Naive B cell (primary cell): Measurements from ENCODE around the gene MARCHF7. TPM values are rescaled to one million over a fixed set of nuclear protein-coding genes. Genes with fewer than 3 reads are reported as not detected.
A peak's percentile ranks its signal among the peaks of the same experiment; 100 is the strongest.
"Not testable (repeated sequence)": the region's sequence is repeated elsewhere in the genome, so short reads cannot be mapped to it uniquely, and the experiment has no call there.

Source experiments
- ATAC-seq, 2 donors: fragments of 150-1000 bp; cut with Tn5 transposase; 2 replicates each; pipeline ENCODE4 v1.10.0; 2021; ENCODE audit warnings: low read depth in 2 of 2, mild to moderate bottlenecking in 2 of 2, moderate library complexity in 2 of 2
- DNase-seq: peaks from one replicate; pipeline ENCODE4 v3.0.0; 2022
- H3K27ac Mint-ChIP-seq, 6 donors: one replicate each; pipeline ENCODE4 v1.8.0; 2020 to 2022; ENCODE audit warnings: mild to moderate bottlenecking in 6 of 6, mixed read lengths in 6 of 6, moderate library complexity in 5 of 6, inconsistent platforms in 2 of 6
- H3K27me3 Mint-ChIP-seq, 3 donors: one replicate each; pipeline ENCODE4 v1.8.0; 2021 to 2022; ENCODE audit warnings: mixed read lengths in 3 of 3, mild to moderate bottlenecking in 1 of 3
- H3K36me3 Mint-ChIP-seq, 2 donors: one replicate each; pipeline ENCODE4 v1.8.0; 2020 to 2022; ENCODE audit warnings: mixed read lengths in 2 of 2, inconsistent platforms in 1 of 2, mild to moderate bottlenecking in 1 of 2
- H3K4me1 Mint-ChIP-seq, 3 donors: one replicate each; pipeline ENCODE4 v1.8.0; 2020 to 2022; ENCODE audit warnings: mixed read lengths in 3 of 3, inconsistent platforms in 1 of 3, mild to moderate bottlenecking in 1 of 3, moderate library complexity in 1 of 3
- H3K4me3 Mint-ChIP-seq, 8 donors: one replicate each; pipeline ENCODE4 v1.8.0; 2020 to 2022; ENCODE audit warnings: mild to moderate bottlenecking in 8 of 8, mixed read lengths in 8 of 8, moderate library complexity in 8 of 8, inconsistent platforms in 2 of 8
- H3K9me3 Mint-ChIP-seq, 7 donors: one replicate each; pipeline ENCODE4 v1.8.0; 2020 to 2022; ENCODE audit warnings: mixed read lengths in 7 of 7, mild to moderate bottlenecking in 5 of 7, inconsistent platforms in 2 of 7, moderate library complexity in 1 of 7
- polyA plus RNA-seq, 6 donors: library from polyadenylated mRNA; unstranded; fragments of 300-500 nt; fragmentation: Illumina TruSeq; gene quantifications; one replicate each; pipeline ENCODE4 v1.2.3, GENCODE V29; 2021; ENCODE audit warnings: low read depth in 6 of 6

Gene MARCHF7
- polyA plus RNA-seq, 6 donors from 2014 or later = 160 to 236 (median 199) TPM

- Mint-ChIP-seq H3K27me3 (no peaks in the 10 kb centered on the region), H3K4me1 (peaks cover 24 to 40% (median 40%) of the 10 kb centered on the region in 3 donors), H3K9me3 (peaks cover 0 to 12% (median 0%) of the 10 kb centered on the region in 7 donors), H3K27ac (peak overlapping the region in 3 of 6 donors; percentile 0 to 70 (median 63)), H3K36me3 (peaks cover 14 to 31% of the 10 kb centered on the region in 2 donors), H3K4me3 (no peak overlapping the region)
- DNase-seq = no peak
- no peak for ATAC-seq
Measured at GRCh38 chr2:159728629-159729028, 16.3 kb downstream of the MARCHF7 start.

GRCh38 chr2:159735648-159736047 lies 23.3 kb downstream of the MARCHF7 start:
- no peak overlapping the region for H3K4me3 Mint-ChIP-seq
- no peak for DNase-seq
- H3K27ac Mint-ChIP-seq = peak overlapping the region in 1 of 6 donors; percentile 41
- no peaks in the 10 kb centered on the region for H3K9me3 Mint-ChIP-seq
- ATAC-seq = no peak
- peaks cover 5 to 17% (median 12%) of the 10 kb centered on the region in 3 donors for H3K4me1 Mint-ChIP-seq
- H3K36me3 Mint-ChIP-seq = peaks cover 8 to 9% of the 10 kb centered on the region in 2 donors
- H3K27me3 Mint-ChIP-seq = no peaks in the 10 kb centered on the region

- no peak for ATAC-seq
- H3K36me3 Mint-ChIP-seq = peaks cover 8 to 9% of the 10 kb centered on the region in 2 donors
- no peaks in the 10 kb centered on the region for H3K27me3 Mint-ChIP-seq
- peak overlapping the region in 1 of 6 donors; percentile 49 for H3K27ac Mint-ChIP-seq
- no peak overlapping the region for H3K4me3 Mint-ChIP-seq
- no peak for DNase-seq
- no peaks in the 10 kb centered on the region for H3K9me3 Mint-ChIP-seq
- peaks cover 5 to 15% (median 12%) of the 10 kb centered on the region in 3 donors for H3K4me1 Mint-ChIP-seq
Measured at GRCh38 chr2:159736048-159736447, 23.7 kb downstream of the MARCHF7 start.

GRCh38 chr2:159737292-159737916 lies 25.1 kb downstream of the MARCHF7 start:
- H3K36me3 Mint-ChIP-seq = peaks cover 8 to 9% of the 10 kb centered on the region in 2 donors
- no peaks in the 10 kb centered on the region for H3K27me3 Mint-ChIP-seq
- DNase-seq = no peak
- H3K27ac Mint-ChIP-seq = no peak overlapping the region
- H3K4me3 Mint-ChIP-seq = no peak overlapping the region
- peaks cover 5 to 15% (median 12%) of the 10 kb centered on the region in 3 donors for H3K4me1 Mint-ChIP-seq
- H3K9me3 Mint-ChIP-seq = no peaks in the 10 kb centered on the region
- no peak for ATAC-seq

- Mint-ChIP-seq H3K9me3 (no peaks in the 10 kb centered on the region), H3K4me3 (peak overlapping the region in 1 of 8 donors; percentile 29), H3K4me1 (peaks cover 5 to 15% (median 12%) of the 10 kb centered on the region in 3 donors), H3K27ac (peak overlapping the region in 2 of 6 donors; percentile 30 to 72), H3K36me3 (peaks cover 8 to 9% of the 10 kb centered on the region in 2 donors), H3K27me3 (no peaks in the 10 kb centered on the region)
- no peak for ATAC-seq
- no peak for DNase-seq
Measured at GRCh38 chr2:159737917-159738296, 25.6 kb downstream of the MARCHF7 start.

GRCh38 chr2:159738509-159739390 lies 26.4 kb downstream of the MARCHF7 start:
- H3K4me1 Mint-ChIP-seq = peaks cover 5 to 15% (median 12%) of the 10 kb centered on the region in 3 donors
- peaks cover 8 to 9% of the 10 kb centered on the region in 2 donors for H3K36me3 Mint-ChIP-seq
- ATAC-seq (no peak), DNase-seq (no peak)
- H3K4me3 Mint-ChIP-seq = peak overlapping the region in 1 of 8 donors; percentile 40
- peak overlapping the region in 1 of 6 donors; percentile 30 for H3K27ac Mint-ChIP-seq
- no peaks in the 10 kb centered on the region for H3K27me3 Mint-ChIP-seq
- no peaks in the 10 kb centered on the region for H3K9me3 Mint-ChIP-seq

- Mint-ChIP-seq H3K9me3 (no peaks in the 10 kb centered on the region), H3K4me3 (no peak overlapping the region), H3K36me3 (peaks cover 0 to 15% of the 10 kb centered on the region in 2 donors), H3K4me1 (peaks cover 0 to 9% (median 5%) of the 10 kb centered on the region in 3 donors), H3K27me3 (no peaks in the 10 kb centered on the region), H3K27ac (peak overlapping the region in 2 of 6 donors; percentile 37 to 81)
- DNase-seq = no peak
- no peak for ATAC-seq
Measured at GRCh38 chr2:159742846-159743245, 30.5 kb downstream of the MARCHF7 start.

- Mint-ChIP-seq H3K36me3 (peaks cover 9 to 19% of the 10 kb centered on the region in 2 donors), H3K27ac (peak overlapping the region in 1 of 6 donors; percentile 35), H3K27me3 (no peaks in the 10 kb centered on the region), H3K4me1 (peaks cover 0 to 6% (median 5%) of the 10 kb centered on the region in 3 donors), H3K9me3 (no peaks in the 10 kb centered on the region), H3K4me3 (no peak overlapping the region)
- DNase-seq = no peak
- no peak for ATAC-seq
Measured at GRCh38 chr2:159744363-159744762, 32.1 kb downstream of the MARCHF7 start.

- Mint-ChIP-seq H3K27ac (peak overlapping the region in 1 of 6 donors; percentile 16), H3K36me3 (peaks cover 9 to 16% of the 10 kb centered on the region in 2 donors)
- not testable (repeated sequence) for H3K9me3 Mint-ChIP-seq, H3K27me3 Mint-ChIP-seq, ATAC-seq, H3K4me3 Mint-ChIP-seq, H3K4me1 Mint-ChIP-seq, DNase-seq
Measured at GRCh38 chr2:159745237-159745636, 32.9 kb downstream of the MARCHF7 start.

GRCh38 chr2:159748089-159748488 lies 35.8 kb downstream of the MARCHF7 start:
- Mint-ChIP-seq H3K27me3 (no peaks in the 10 kb centered on the region), H3K27ac (peak overlapping the region in 1 of 6 donors; percentile 18), H3K4me3 (no peak overlapping the region), H3K4me1 (peaks cover 0 to 9% (median 8%) of the 10 kb centered on the region in 3 donors), H3K36me3 (peaks cover 9 to 34% of the 10 kb centered on the region in 2 donors), H3K9me3 (peaks cover 0 to 4% (median 0%) of the 10 kb centered on the region in 7 donors)
- ATAC-seq = no peak
- DNase-seq = no peak

GRCh38 chr2:159750873-159751272 lies 38.6 kb downstream of the MARCHF7 start:
- Mint-ChIP-seq H3K4me3 (no peak overlapping the region), H3K9me3 (peaks cover 0 to 4% (median 0%) of the 10 kb centered on the region in 7 donors), H3K27me3 (no peaks in the 10 kb centered on the region), H3K36me3 (peaks cover 9 to 25% of the 10 kb centered on the region in 2 donors), H3K27ac (peak overlapping the region in 2 of 6 donors; percentile 14 to 79), H3K4me1 (peaks cover 0 to 10% (median 8%) of the 10 kb centered on the region in 3 donors)
- no peak for ATAC-seq
- no peak for DNase-seq

GRCh38 chr2:159753797-159754196 lies 41.5 kb downstream of the MARCHF7 start:
- no peak for DNase-seq
- H3K4me1 Mint-ChIP-seq = peaks cover 7 to 8% (median 8%) of the 10 kb centered on the region in 3 donors
- peak in 1 of 2 donors; percentile 40 for ATAC-seq
- no peaks in the 10 kb centered on the region for H3K27me3 Mint-ChIP-seq
- H3K4me3 Mint-ChIP-seq = no peak overlapping the region
- H3K27ac Mint-ChIP-seq = no peak overlapping the region
- peaks cover 8 to 18% of the 10 kb centered on the region in 2 donors for H3K36me3 Mint-ChIP-seq
- H3K9me3 Mint-ChIP-seq = peaks cover 0 to 4% (median 0%) of the 10 kb centered on the region in 7 donors

- Mint-ChIP-seq H3K4me1 (peaks cover 7 to 8% (median 8%) of the 10 kb centered on the region in 3 donors), H3K4me3 (no peak overlapping the region), H3K9me3 (peaks cover 0 to 4% (median 0%) of the 10 kb centered on the region in 7 donors), H3K36me3 (peaks cover 8 to 26% of the 10 kb centered on the region in 2 donors), H3K27ac (no peak overlapping the region), H3K27me3 (no peaks in the 10 kb centered on the region)
- no peak for DNase-seq
- ATAC-seq = no peak
Measured at GRCh38 chr2:159755014-159755413, 42.7 kb downstream of the MARCHF7 start.
